GM19452 (cell line): Measurements from ENCODE around the gene RAI1.
"Not testable (repeated sequence)": the region's sequence is repeated elsewhere in the genome, so short reads cannot be mapped to it uniquely, and the experiment has no call there.

Source experiments
- ATAC-seq: cut with Tn5 transposase; IDR thresholded peaks from one replicate; pipeline ENCODE4 v1.9.1; 2021; ENCODE audit not compliant: unreplicated experiment

Gene RAI1

DNA sequence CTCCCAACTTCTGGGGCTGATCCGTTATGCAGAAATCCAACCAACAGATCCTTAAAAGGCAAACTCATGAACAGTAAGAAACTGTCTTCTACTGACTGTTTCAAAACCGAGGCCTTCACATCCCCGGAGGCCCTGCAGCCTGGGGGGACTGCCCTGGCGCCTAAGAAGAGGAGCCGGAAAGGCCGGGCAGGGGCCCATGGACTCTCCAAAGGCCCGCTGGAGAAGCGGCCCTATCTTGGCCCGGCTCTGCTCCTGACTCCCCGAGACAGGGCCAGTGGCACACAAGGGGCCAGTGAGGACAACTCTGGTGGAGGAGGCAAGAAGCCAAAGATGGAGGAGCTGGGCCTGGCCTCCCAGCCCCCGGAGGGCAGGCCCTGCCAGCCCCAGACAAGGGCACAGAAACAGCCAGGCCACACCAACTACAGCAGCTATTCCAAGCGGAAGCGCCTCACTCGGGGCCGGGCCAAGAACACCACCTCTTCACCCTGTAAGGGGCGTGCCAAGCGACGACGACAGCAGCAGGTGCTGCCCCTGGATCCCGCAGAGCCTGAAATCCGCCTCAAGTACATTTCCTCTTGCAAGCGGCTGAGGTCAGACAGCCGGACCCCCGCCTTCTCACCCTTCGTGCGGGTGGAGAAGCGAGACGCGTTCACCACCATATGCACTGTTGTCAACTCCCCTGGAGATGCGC, 116.0 kb downstream of the RAI1 start:
- ATAC-seq, result no peak

- no peak for ATAC-seq
Measured at GRCh38 chr17:17798010-17798556, 116.8 kb downstream of the RAI1 start.

- no peak for ATAC-seq
Measured at GRCh38 chr17:17798573-17799255, 117.5 kb downstream of the RAI1 start.

- no peak for ATAC-seq
Measured at GRCh38 chr17:17800504-17801021, 119.3 kb downstream of the RAI1 start.

- no peak for ATAC-seq
Measured at GRCh38 chr17:17801800-17802481, 120.7 kb downstream of the RAI1 start.

- ATAC-seq, result no peak
Measured at GRCh38 chr17:17804007-17804406, 122.7 kb downstream of the RAI1 start.

DNA sequence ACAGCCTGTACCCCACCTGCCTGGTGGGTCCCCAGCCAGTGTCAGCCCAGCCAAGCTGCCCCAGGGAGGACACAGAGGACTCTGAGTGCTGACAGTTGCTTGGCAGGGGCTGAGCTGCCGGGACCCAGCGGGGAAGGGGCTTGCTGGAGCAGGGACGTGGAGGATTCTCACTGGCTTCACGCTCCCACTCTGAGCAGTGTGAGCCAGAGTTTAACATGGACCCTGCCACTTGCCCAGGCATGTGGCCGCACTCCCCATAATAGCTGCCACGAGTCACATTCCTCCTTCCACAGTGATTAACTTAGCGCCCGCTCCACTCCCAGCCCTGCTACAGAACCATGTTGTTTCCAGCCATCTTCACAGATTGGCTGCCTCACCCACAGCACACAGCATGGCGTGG, 124.3 kb downstream of the RAI1 start:
- ATAC-seq, result no peak

GRCh38 chr17:17806035-17806434, 124.8 kb downstream of the RAI1 start:
- no peak for ATAC-seq

- ATAC-seq, result no peak
Measured at GRCh38 chr17:17806611-17807274, 125.5 kb downstream of the RAI1 start.

- ATAC-seq, result no peak
Measured at GRCh38 chr17:17807440-17807839, 126.2 kb downstream of the RAI1 start.

DNA sequence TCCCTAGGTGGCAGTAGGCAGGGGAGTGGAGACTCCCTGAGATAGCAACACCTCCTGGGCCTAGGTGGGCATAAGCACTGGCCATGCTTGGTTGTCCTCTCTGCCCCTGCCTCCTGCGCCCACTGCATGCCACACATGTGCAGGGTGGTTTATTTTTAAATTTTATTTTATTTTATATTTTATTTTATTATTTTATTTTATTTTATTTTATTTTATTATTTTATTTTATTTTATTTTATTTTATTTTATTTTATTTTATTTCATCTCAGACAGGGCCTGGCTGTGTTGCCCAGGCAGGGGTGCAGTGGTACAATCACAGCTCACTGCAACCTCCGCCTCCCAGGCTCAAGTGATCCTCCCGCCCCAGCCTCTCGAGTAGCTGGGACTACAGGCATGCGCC, 126.9 kb downstream of the RAI1 start:
- ATAC-seq, result not testable (repeated sequence)

DNA sequence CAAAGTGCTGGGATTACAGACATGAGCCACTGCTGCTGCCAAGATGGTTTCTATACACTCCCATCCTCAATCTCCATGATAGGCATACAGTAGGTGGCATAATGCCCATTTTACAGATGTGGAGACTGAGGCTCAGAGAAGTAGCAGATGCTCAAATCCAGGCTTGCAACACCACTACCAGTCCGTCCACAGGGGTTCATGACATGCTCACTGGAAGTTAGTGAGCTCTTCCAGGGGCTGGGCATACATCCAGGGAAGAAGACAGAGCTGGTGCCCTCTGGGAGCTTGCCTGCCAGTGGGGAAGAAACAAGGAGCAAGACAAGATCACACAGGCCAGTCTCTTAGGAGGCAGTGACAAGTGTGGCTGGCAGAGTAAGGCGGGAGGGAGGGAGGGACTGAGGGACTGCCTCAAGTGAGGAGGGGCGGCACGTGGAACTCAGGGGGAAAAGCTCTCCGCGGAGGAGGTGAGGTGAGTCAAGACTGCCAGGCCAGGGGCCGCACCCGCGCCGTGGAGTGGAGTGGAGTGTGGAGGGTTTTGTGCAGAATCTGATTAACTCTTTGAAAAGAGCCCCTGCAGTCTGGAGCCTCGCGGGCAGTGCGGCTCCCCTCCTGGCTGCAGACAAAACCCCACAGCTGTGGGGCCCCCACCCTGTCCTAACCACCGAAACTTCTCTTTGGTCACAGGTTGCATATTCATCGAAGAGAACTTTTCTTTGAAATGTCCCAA, 127.6 kb downstream of the RAI1 start:
- no peak for ATAC-seq

DNA sequence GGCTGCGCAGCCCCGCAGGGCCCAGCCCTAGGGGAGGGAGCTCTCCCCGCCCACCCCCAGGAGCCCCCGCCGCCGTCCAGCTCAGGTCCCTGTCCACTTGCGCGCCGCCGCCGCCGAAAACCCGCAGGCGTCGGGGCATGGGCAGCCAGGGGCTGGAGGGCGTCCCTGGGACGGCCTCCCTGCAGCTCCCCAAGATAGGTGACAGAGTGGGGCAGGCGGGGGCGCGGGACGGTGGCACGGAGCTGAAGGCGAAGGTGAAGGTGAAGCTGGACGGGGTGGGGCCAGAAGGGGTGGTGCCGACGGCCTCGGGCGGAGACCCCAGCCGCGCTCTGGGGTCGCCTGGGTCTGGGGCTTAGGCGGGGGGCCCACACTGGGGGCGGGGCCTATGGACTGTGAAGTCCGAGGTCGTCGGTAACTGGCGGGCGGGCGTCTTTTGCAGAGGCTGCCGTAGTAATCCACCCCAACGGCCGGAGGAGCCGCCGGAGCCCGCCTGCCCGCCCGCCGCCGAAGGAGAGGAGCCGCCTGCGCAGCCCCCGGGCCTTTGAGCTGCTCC, 128.3 kb downstream of the RAI1 start:
- ATAC-seq, result no peak

GRCh38 chr17:17810084-17810894, 129.0 kb downstream of the RAI1 start:
- no peak for ATAC-seq

- no peak for ATAC-seq
Measured at GRCh38 chr17:17810895-17811248, 129.6 kb downstream of the RAI1 start.

GRCh38 chr17:17811381-17812210, 130.3 kb downstream of the RAI1 start:
- no peak for ATAC-seq

DNA sequence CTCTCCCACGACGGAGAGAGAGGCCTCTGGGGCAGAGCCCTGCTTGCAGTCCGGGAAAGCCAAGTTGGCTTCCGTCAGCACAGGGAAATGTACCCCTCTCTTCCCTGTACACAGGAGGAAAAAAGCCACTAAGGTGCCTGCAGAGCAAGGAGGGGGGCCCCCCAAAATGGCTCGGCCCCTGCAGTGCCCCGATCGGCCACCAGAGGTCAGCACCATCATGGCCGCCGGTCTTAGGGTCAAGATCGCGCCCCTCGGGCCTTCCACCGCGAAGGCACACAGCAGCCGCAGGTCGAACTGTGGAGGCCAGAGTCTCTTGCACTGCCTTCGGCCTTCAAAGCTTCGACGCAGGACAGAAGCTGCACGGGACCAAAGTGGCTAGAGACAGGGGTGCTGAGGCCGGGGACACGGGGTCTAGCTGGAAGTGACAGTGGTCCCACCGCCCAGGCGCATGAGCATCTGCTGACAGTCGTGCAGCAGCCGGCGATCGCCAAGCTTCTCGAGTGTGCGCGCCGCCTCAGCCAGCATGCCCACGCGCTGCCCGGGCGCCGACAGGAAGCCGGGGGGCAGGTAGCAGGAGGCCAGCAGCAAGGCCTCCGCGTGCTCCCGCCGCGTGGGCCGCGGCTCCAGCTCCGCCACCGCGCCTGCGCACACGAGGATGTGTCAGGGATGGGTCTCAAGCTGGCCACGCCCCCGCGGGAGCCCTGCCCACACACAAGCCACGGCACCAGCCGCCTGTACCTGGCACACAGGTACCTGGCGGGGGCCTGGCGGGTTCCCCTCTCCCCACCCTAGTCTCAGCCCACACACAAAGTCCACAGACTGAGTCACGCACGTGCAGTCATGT, 131.2 kb downstream of the RAI1 start:
- no peak for ATAC-seq
